ENCODE measurements around the gene RTN1. TPM values are rescaled to one million over a fixed set of nuclear protein-coding genes. Genes with fewer than 3 reads are reported as not detected.

RTN1 gene
- total RNA-seq, 1 experiment from 2014 or later = 1.1 TPM

DNA sequence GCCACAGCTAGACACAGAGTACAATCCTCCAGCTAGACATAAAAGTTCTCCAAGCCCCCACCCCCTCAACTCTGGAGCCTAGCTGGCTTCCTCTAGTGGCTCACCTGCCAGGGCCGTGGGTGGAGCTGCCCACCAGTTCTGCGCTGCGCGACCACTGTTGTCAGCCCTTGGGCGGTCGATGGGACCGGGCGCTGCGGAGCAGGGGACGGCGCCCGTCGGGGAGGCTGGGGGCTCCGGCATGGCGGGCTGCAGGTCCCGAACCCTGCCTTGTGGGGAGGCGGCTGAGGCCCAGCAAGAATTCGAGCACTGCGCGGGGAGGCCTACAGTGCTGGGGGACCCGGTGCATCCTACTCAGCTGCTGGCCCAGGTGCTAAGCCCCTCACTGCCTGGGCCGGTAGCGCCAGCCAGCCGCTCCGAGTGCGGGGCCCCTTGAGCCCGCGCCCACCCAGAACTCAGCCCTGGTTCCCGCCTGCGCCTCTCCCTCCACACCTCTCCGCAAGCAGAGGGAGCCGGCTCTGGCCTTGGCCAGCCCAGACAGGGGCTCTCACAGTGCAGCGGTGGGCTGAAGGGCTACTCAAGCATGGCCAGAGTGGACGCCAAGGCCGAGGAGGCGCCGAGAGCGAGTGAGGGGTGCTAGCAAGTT is 51.0 kb downstream of the RTN1 start:
- CTCF ChIA-PET = no interaction called here
- TF ChIP-seq HMGA2 (CRISPR knock-in tag; IDR thresholded peaks at IDR 0.05) (no peak), GRHL2 (CRISPR knock-in tag; IDR thresholded peaks at IDR 0.05; ENCODE audit: insufficient replicate concordance, severe bottlenecking) (no peak), ELF4 (CRISPR knock-in tag; IDR thresholded peaks at IDR 0.05; ENCODE audit: low read depth) (no peak), PRRX2 (CRISPR knock-in tag; IDR thresholded peaks at IDR 0.05) (no peak), NFYB (CRISPR knock-in tag; conservative IDR thresholded peaks at IDR 0.05; ENCODE audit: low read depth) (no peak), TCF7 (CRISPR knock-in tag; IDR thresholded peaks at IDR 0.05; ENCODE audit: low read depth) (no peak)
- TF ChIP-seq, protein P1, sequence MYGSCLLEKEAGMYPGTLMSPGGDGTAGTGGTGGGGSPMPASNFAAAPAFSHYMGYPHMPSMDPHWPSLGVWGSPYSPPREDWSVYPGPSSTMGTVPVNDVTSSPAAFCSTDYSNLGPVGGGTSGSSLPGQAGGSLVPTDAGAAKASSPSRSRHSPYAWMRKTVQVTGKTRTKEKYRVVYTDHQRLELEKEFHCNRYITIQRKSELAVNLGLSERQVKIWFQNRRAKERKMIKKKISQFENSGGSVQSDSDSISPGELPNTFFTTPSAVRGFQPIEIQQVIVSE (CRISPR knock-in tag; IDR thresholded peaks at IDR 0.05; ENCODE audit: borderline replicate concordance) = no peak
- TF ChIP-seq, protein P2, sequence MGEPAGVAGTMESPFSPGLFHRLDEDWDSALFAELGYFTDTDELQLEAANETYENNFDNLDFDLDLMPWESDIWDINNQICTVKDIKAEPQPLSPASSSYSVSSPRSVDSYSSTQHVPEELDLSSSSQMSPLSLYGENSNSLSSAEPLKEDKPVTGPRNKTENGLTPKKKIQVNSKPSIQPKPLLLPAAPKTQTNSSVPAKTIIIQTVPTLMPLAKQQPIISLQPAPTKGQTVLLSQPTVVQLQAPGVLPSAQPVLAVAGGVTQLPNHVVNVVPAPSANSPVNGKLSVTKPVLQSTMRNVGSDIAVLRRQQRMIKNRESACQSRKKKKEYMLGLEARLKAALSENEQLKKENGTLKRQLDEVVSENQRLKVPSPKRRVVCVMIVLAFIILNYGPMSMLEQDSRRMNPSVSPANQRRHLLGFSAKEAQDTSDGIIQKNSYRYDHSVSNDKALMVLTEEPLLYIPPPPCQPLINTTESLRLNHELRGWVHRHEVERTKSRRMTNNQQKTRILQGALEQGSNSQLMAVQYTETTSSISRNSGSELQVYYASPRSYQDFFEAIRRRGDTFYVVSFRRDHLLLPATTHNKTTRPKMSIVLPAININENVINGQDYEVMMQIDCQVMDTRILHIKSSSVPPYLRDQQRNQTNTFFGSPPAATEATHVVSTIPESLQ (CRISPR knock-in tag; IDR thresholded peaks at IDR 0.05) = no peak
- H3K4me3 Mint-ChIP-seq = no peak overlapping the region
- no peaks in the 10 kb centered on the region for H3K36me3 Mint-ChIP-seq
- peaks cover 6% of the 10 kb centered on the region for H3K9me3 Mint-ChIP-seq
- H3K27me3 Mint-ChIP-seq (ENCODE audit: low read depth) = no peaks in the 10 kb centered on the region
- H3K27ac Mint-ChIP-seq = no peak overlapping the region
- POLR2A ChIA-PET = no interaction called here
- DNase-seq (ENCODE audit: low spot score) (no peak), ATAC-seq (no peak)
- H3K4me1 Mint-ChIP-seq = no peaks in the 10 kb centered on the region

- Mint-ChIP-seq H3K9me3 (peaks cover 6% of the 10 kb centered on the region), H3K27me3 (ENCODE audit: low read depth) (no peaks in the 10 kb centered on the region), H3K27ac (no peak overlapping the region), H3K36me3 (no peaks in the 10 kb centered on the region), H3K4me3 (no peak overlapping the region), H3K4me1 (peaks cover 5% of the 10 kb centered on the region)
- ChIA-PET CTCF (no interaction called here), POLR2A (no interaction called here)
- ATAC-seq (no peak), DNase-seq (ENCODE audit: low spot score) (no peak)
- TF ChIP-seq E2F5 (CRISPR knock-in tag; IDR thresholded peaks at IDR 0.05) (no peak), CBFB (CRISPR knock-in tag; IDR thresholded peaks at IDR 0.05; ENCODE audit: low read depth) (no peak), SMAD4 (CRISPR knock-in tag; IDR thresholded peaks at IDR 0.05) (no peak), ZNF416 (CRISPR knock-in tag; IDR thresholded peaks at IDR 0.05) (no peak), OVOL2 (CRISPR knock-in tag; IDR thresholded peaks at IDR 0.05; ENCODE audit: borderline replicate concordance) (no peak), NFE2L1 (CRISPR knock-in tag; IDR thresholded peaks at IDR 0.05) (no peak), TCF7 (CRISPR knock-in tag; IDR thresholded peaks at IDR 0.05; ENCODE audit: low read depth) (no peak), JAZF1 (CRISPR knock-in tag; IDR thresholded peaks at IDR 0.05) (no peak), RORB (CRISPR knock-in tag; IDR thresholded peaks at IDR 0.05) (no peak), GTF2I (CRISPR knock-in tag; conservative IDR thresholded peaks at IDR 0.05) (no peak), E2F4 (CRISPR knock-in tag; IDR thresholded peaks at IDR 0.05; ENCODE audit: borderline replicate concordance, low read depth) (no peak)
- TF ChIP-seq, protein P3, sequence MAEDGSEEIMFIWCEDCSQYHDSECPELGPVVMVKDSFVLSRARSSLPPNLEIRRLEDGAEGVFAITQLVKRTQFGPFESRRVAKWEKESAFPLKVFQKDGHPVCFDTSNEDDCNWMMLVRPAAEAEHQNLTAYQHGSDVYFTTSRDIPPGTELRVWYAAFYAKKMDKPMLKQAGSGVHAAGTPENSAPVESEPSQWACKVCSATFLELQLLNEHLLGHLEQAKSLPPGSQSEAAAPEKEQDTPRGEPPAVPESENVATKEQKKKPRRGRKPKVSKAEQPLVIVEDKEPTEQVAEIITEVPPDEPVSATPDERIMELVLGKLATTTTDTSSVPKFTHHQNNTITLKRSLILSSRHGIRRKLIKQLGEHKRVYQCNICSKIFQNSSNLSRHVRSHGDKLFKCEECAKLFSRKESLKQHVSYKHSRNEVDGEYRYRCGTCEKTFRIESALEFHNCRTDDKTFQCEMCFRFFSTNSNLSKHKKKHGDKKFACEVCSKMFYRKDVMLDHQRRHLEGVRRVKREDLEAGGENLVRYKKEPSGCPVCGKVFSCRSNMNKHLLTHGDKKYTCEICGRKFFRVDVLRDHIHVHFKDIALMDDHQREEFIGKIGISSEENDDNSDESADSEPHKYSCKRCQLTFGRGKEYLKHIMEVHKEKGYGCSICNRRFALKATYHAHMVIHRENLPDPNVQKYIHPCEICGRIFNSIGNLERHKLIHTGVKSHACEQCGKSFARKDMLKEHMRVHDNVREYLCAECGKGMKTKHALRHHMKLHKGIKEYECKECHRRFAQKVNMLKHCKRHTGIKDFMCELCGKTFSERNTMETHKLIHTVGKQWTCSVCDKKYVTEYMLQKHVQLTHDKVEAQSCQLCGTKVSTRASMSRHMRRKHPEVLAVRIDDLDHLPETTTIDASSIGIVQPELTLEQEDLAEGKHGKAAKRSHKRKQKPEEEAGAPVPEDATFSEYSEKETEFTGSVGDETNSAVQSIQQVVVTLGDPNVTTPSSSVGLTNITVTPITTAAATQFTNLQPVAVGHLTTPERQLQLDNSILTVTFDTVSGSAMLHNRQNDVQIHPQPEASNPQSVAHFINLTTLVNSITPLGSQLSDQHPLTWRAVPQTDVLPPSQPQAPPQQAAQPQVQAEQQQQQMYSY (CRISPR knock-in tag; IDR thresholded peaks at IDR 0.05) = no peak
- TF ChIP-seq, protein P4, sequence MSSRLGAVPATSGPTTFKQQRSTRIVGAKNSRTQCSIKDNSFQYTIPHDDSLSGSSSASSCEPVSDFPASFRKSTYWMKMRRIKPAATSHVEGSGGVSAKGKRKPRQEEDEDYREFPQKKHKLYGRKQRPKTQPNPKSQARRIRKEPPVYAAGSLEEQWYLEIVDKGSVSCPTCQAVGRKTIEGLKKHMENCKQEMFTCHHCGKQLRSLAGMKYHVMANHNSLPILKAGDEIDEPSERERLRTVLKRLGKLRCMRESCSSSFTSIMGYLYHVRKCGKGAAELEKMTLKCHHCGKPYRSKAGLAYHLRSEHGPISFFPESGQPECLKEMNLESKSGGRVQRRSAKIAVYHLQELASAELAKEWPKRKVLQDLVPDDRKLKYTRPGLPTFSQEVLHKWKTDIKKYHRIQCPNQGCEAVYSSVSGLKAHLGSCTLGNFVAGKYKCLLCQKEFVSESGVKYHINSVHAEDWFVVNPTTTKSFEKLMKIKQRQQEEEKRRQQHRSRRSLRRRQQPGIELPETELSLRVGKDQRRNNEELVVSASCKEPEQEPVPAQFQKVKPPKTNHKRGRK (CRISPR knock-in tag; IDR thresholded peaks at IDR 0.05; ENCODE audit: borderline replicate concordance) = no peak
- TF ChIP-seq, protein P5, sequence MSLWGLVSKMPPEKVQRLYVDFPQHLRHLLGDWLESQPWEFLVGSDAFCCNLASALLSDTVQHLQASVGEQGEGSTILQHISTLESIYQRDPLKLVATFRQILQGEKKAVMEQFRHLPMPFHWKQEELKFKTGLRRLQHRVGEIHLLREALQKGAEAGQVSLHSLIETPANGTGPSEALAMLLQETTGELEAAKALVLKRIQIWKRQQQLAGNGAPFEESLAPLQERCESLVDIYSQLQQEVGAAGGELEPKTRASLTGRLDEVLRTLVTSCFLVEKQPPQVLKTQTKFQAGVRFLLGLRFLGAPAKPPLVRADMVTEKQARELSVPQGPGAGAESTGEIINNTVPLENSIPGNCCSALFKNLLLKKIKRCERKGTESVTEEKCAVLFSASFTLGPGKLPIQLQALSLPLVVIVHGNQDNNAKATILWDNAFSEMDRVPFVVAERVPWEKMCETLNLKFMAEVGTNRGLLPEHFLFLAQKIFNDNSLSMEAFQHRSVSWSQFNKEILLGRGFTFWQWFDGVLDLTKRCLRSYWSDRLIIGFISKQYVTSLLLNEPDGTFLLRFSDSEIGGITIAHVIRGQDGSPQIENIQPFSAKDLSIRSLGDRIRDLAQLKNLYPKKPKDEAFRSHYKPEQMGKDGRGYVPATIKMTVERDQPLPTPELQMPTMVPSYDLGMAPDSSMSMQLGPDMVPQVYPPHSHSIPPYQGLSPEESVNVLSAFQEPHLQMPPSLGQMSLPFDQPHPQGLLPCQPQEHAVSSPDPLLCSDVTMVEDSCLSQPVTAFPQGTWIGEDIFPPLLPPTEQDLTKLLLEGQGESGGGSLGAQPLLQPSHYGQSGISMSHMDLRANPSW (CRISPR knock-in tag; conservative IDR thresholded peaks at IDR 0.05; ENCODE audit: low read depth) = no peak
- TF ChIP-seq, protein P6, sequence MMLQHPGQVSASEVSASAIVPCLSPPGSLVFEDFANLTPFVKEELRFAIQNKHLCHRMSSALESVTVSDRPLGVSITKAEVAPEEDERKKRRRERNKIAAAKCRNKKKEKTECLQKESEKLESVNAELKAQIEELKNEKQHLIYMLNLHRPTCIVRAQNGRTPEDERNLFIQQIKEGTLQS (CRISPR knock-in tag; conservative IDR thresholded peaks at IDR 0.05) = no peak
These were observed 53.6 kb downstream of the RTN1 start for GRCh38 chr14:59816941-59817340.

All from WTC11 (cell line).